ENCODE measurements around the gene ARHGEF17. TPM values are rescaled to one million over a fixed set of nuclear protein-coding genes. Genes with fewer than 3 reads are reported as not detected.

ARHGEF17 gene
- polyA plus RNA-seq, 6 donors from 2014 or later: not detected

- Mint-ChIP-seq H3K4me1 (peaks cover 93 to 100% (median 98%) of the 10 kb centered on the region in 3 donors), H3K4me3 (peak overlapping the region; percentile 56 to 100 (median 89)), H3K9me3 (no peaks in the 10 kb centered on the region), H3K27me3 (no peaks in the 10 kb centered on the region), H3K36me3 (no peaks in the 10 kb centered on the region), H3K27ac (peak overlapping the region; percentile 97 to 100 (median 100))
- DNase-seq: peak; percentile 95
- peak; percentile 74 to 76 for ATAC-seq (ENCODE audit: low read depth in 2 of 2)
These were observed 77.0 kb downstream of the ARHGEF17 start for GRCh38 chr11:73384872-73385689.

- Mint-ChIP-seq H3K4me3 (peak overlapping the region; percentile 56 to 100 (median 89)), H3K36me3 (no peaks in the 10 kb centered on the region), H3K27me3 (no peaks in the 10 kb centered on the region), H3K4me1 (peaks cover 85 to 97% (median 91%) of the 10 kb centered on the region in 3 donors), H3K9me3 (no peaks in the 10 kb centered on the region), H3K27ac (peak overlapping the region; percentile 97 to 100 (median 100))
- ATAC-seq (ENCODE audit: low read depth in 2 of 2) (peak; percentile 5 to 11), DNase-seq (peak; percentile 69)
These were observed 77.9 kb downstream of the ARHGEF17 start for GRCh38 chr11:73386016-73386415.

- Mint-ChIP-seq H3K27me3 (no peaks in the 10 kb centered on the region), H3K9me3 (no peaks in the 10 kb centered on the region), H3K4me1 (peaks cover 79 to 91% (median 88%) of the 10 kb centered on the region in 3 donors), H3K27ac (peak overlapping the region; percentile 97 to 100 (median 100)), H3K4me3 (peak overlapping the region; percentile 56 to 100 (median 89)), H3K36me3 (no peaks in the 10 kb centered on the region)
- ATAC-seq (ENCODE audit: low read depth in 2 of 2): no peak
- DNase-seq: no peak
These were observed 78.5 kb downstream of the ARHGEF17 start for GRCh38 chr11:73386546-73386945.

- H3K27ac Mint-ChIP-seq: peak overlapping the region; percentile 97 to 100 (median 100)
- H3K4me3 Mint-ChIP-seq: peak overlapping the region; percentile 56 to 100 (median 89)
- H3K27me3 Mint-ChIP-seq: no peaks in the 10 kb centered on the region
- peaks cover 74 to 87% (median 80%) of the 10 kb centered on the region in 3 donors for H3K4me1 Mint-ChIP-seq
- no peak for ATAC-seq (ENCODE audit: low read depth in 2 of 2)
- no peaks in the 10 kb centered on the region for H3K36me3 Mint-ChIP-seq
- DNase-seq: no peak
- no peaks in the 10 kb centered on the region for H3K9me3 Mint-ChIP-seq
These were observed 79.7 kb downstream of the ARHGEF17 start for GRCh38 chr11:73387594-73388264.

GRCh38 chr11:73388265-73389133 lies 80.4 kb downstream of the ARHGEF17 start:
- peaks cover 73 to 87% (median 79%) of the 10 kb centered on the region in 3 donors for H3K4me1 Mint-ChIP-seq
- no peaks in the 10 kb centered on the region for H3K27me3 Mint-ChIP-seq
- DNase-seq: no peak
- H3K36me3 Mint-ChIP-seq: no peaks in the 10 kb centered on the region
- H3K27ac Mint-ChIP-seq: peak overlapping the region; percentile 97 to 100 (median 100)
- no peaks in the 10 kb centered on the region for H3K9me3 Mint-ChIP-seq
- no peak for ATAC-seq (ENCODE audit: low read depth in 2 of 2)
- peak overlapping the region; percentile 56 to 100 (median 80) for H3K4me3 Mint-ChIP-seq

- ATAC-seq (ENCODE audit: low read depth in 2 of 2) (no peak), DNase-seq (no peak)
- Mint-ChIP-seq H3K4me3 (peak overlapping the region in 7 of 8 donors; percentile 53 to 100 (median 70)), H3K9me3 (no peaks in the 10 kb centered on the region), H3K27ac (peak overlapping the region; percentile 38 to 100 (median 97)), H3K4me1 (peaks cover 69 to 83% (median 74%) of the 10 kb centered on the region in 3 donors), H3K36me3 (no peaks in the 10 kb centered on the region), H3K27me3 (no peaks in the 10 kb centered on the region)
These were observed 81.1 kb downstream of the ARHGEF17 start for GRCh38 chr11:73389134-73389525.

GRCh38 chr11:73389916-73390315 lies 81.8 kb downstream of the ARHGEF17 start:
- Mint-ChIP-seq H3K9me3 (no peaks in the 10 kb centered on the region), H3K36me3 (no peaks in the 10 kb centered on the region), H3K27ac (peak overlapping the region; percentile 74 to 100 (median 94)), H3K4me1 (peaks cover 61 to 75% (median 67%) of the 10 kb centered on the region in 3 donors), H3K4me3 (peak overlapping the region in 4 of 8 donors; percentile 32 to 68 (median 52)), H3K27me3 (no peaks in the 10 kb centered on the region)
- ATAC-seq (ENCODE audit: low read depth in 2 of 2): no peak
- no peak for DNase-seq

GRCh38 chr11:73390601-73391565 lies 82.8 kb downstream of the ARHGEF17 start:
- ATAC-seq (ENCODE audit: low read depth in 2 of 2): no peak
- Mint-ChIP-seq H3K4me3 (no peak overlapping the region), H3K27ac (peak overlapping the region in 5 of 6 donors; percentile 65 to 98 (median 82)), H3K36me3 (no peaks in the 10 kb centered on the region), H3K4me1 (peaks cover 55 to 66% (median 57%) of the 10 kb centered on the region in 3 donors), H3K27me3 (no peaks in the 10 kb centered on the region), H3K9me3 (no peaks in the 10 kb centered on the region)
- no peak for DNase-seq

- DNase-seq: no peak
- Mint-ChIP-seq H3K36me3 (peaks cover 0 to 3% of the 10 kb centered on the region in 2 donors), H3K27me3 (no peaks in the 10 kb centered on the region), H3K27ac (peak overlapping the region in 5 of 6 donors; percentile 33 to 99 (median 81)), H3K4me3 (no peak overlapping the region), H3K9me3 (no peaks in the 10 kb centered on the region), H3K4me1 (peaks cover 48 to 66% (median 49%) of the 10 kb centered on the region in 3 donors)
- ATAC-seq (ENCODE audit: low read depth in 2 of 2): no peak
These were observed 83.6 kb downstream of the ARHGEF17 start for GRCh38 chr11:73391665-73392064.

GRCh38 chr11:73392108-73393010 lies 84.3 kb downstream of the ARHGEF17 start:
- ATAC-seq (ENCODE audit: low read depth in 2 of 2) (no peak), DNase-seq (no peak)
- H3K9me3 Mint-ChIP-seq: no peaks in the 10 kb centered on the region
- H3K4me3 Mint-ChIP-seq: peak overlapping the region in 3 of 8 donors; percentile 4 to 49 (median 29)
- H3K27ac Mint-ChIP-seq: peak overlapping the region; percentile 22 to 99 (median 80)
- H3K36me3 Mint-ChIP-seq: peaks cover 0 to 10% of the 10 kb centered on the region in 2 donors
- peaks cover 42 to 64% (median 43%) of the 10 kb centered on the region in 3 donors for H3K4me1 Mint-ChIP-seq
- H3K27me3 Mint-ChIP-seq: no peaks in the 10 kb centered on the region

GRCh38 chr11:73393011-73393380 lies 84.9 kb downstream of the ARHGEF17 start:
- ATAC-seq (ENCODE audit: low read depth in 2 of 2): peak in 1 of 2 donors; percentile 3
- DNase-seq: no peak
- H3K27ac Mint-ChIP-seq: peak overlapping the region; percentile 37 to 95 (median 86)
- H3K27me3 Mint-ChIP-seq: no peaks in the 10 kb centered on the region
- peaks cover 36 to 64% (median 42%) of the 10 kb centered on the region in 3 donors for H3K4me1 Mint-ChIP-seq
- peak overlapping the region in 1 of 8 donors; percentile 38 for H3K4me3 Mint-ChIP-seq
- H3K36me3 Mint-ChIP-seq: peaks cover 0 to 16% of the 10 kb centered on the region in 2 donors
- H3K9me3 Mint-ChIP-seq: no peaks in the 10 kb centered on the region

Data from naive B cell (primary cell).